GM23338 (cell line): ENCODE measurements around the gene NABP1. TPM values are rescaled to one million over a fixed set of nuclear protein-coding genes. Genes with fewer than 3 reads are reported as not detected.

Experiments
- ATAC-seq: fragments of 200-7000 bp; cut with Tn5 transposase; 3 replicates; pipeline ENCODE4 v1.9.1; 2020
- DNase-seq: peaks from one replicate; pipeline ENCODE4 v3.0.0-alpha.2; 2015; ENCODE audit warnings: low spot score
- H2AFZ ChIP-seq: fragments of 200-600 bp; sonication (generic); 2 replicates; pipeline ENCODE4 v1.8.0; 2016; ENCODE audit warnings: antibody characterized with exemption, mild to moderate bottlenecking, moderate library complexity
- H3F3A ChIP-seq: fragments of 200-600 bp; sonication (generic); replicated peaks from 2 replicates; pipeline ENCODE4 v1.8.0; 2017; ENCODE audit warnings: antibody characterized with exemption, mixed run types, low read depth
- H3K27ac ChIP-seq: fragments of 200-600 bp; sonication (generic); 2 replicates; pipeline ENCODE4 v1.6.1; 2016; ENCODE audit warnings: low read depth
- H3K27me3 ChIP-seq: fragments of 200-600 bp; sonication (generic); 2 replicates; pipeline ENCODE4 v1.8.0; 2016; ENCODE audit warnings: mild to moderate bottlenecking, mixed run types, moderate library complexity; ENCODE audit not compliant: insufficient read depth
- H3K36me3 ChIP-seq: fragments of 200-600 bp; sonication (generic); 2 replicates; pipeline ENCODE4 v1.8.0; 2016; ENCODE audit warnings: mild to moderate bottlenecking; ENCODE audit not compliant: insufficient read depth
- H3K4me1 ChIP-seq: fragments of 200-600 bp; sonication (generic); 2 replicates; pipeline ENCODE4 v1.8.0; 2016; ENCODE audit warnings: mild to moderate bottlenecking, moderate library complexity; ENCODE audit not compliant: insufficient read depth
- H3K4me2 ChIP-seq: fragments of 200-600 bp; sonication (generic); 2 replicates; pipeline ENCODE4 v1.7.1; 2017; ENCODE audit warnings: mixed run types
- H3K4me3 ChIP-seq: fragments of 200-600 bp; sonication (generic); 2 replicates; pipeline ENCODE4 v1.6.1; 2016; ENCODE audit warnings: mixed run types
- H3K79me2 ChIP-seq: fragments of 200-600 bp; sonication (generic); replicated peaks from 2 replicates; pipeline ENCODE4 v1.8.0; 2017; ENCODE audit warnings: mild to moderate bottlenecking; ENCODE audit not compliant: insufficient read depth
- H3K9me2 ChIP-seq: fragments of 200-600 bp; sonication (generic); 2 replicates; pipeline ENCODE4 v1.8.0; 2017; ENCODE audit not compliant: insufficient read depth
- H4K20me1 ChIP-seq: fragments of 200-600 bp; sonication (generic); replicated peaks from 2 replicates; pipeline ENCODE4 v1.8.0; 2017; ENCODE audit warnings: mild to moderate bottlenecking; ENCODE audit not compliant: insufficient read depth
- H3K27ac Mint-ChIP-seq: 2 replicates; pipeline ENCODE4 v1.8.0; 2020; ENCODE audit warnings: inconsistent platforms, mild to moderate bottlenecking, moderate library complexity, mixed read lengths
- H3K27me3 Mint-ChIP-seq: 3 replicates; pipeline ENCODE4 v1.8.0; 2022; ENCODE audit warnings: low read depth, mild to moderate bottlenecking, moderate library complexity, mixed read lengths, inconsistent platforms; ENCODE audit not compliant: insufficient read depth, poor library complexity
- H3K36me3 Mint-ChIP-seq: 3 replicates; pipeline ENCODE4 v1.8.0; 2021; ENCODE audit warnings: low read depth, mild to moderate bottlenecking, inconsistent platforms, moderate library complexity, mixed read lengths
- H3K4me1 Mint-ChIP-seq: 3 replicates; pipeline ENCODE4 v1.8.0; 2020; ENCODE audit warnings: mild to moderate bottlenecking, inconsistent platforms, mixed read lengths
- H3K4me3 Mint-ChIP-seq: 3 replicates; pipeline ENCODE4 v1.8.0; 2021; ENCODE audit warnings: moderate library complexity, mild to moderate bottlenecking, inconsistent platforms, mixed read lengths
- H3K9me3 Mint-ChIP-seq: 3 replicates; pipeline ENCODE4 v1.8.0; 2020; ENCODE audit warnings: moderate library complexity, mild to moderate bottlenecking, inconsistent platforms, mixed read lengths
- ETS1 ChIP-seq: IDR thresholded peaks from 2 replicates; pipeline ENCODE4 v1.6.1; 2016; ENCODE audit warnings: antibody characterized with exemption
- EZH2phosphoT487 ChIP-seq: fragments of 200-600 bp; sonication (generic); IDR thresholded peaks from one replicate; pipeline ENCODE4 v1.8.1; 2018; ENCODE audit warnings: antibody characterized with exemption; ENCODE audit not compliant: unreplicated experiment
- NANOG ChIP-seq: IDR thresholded peaks from 2 replicates; pipeline ENCODE4 v1.6.1; 2016; ENCODE audit warnings: antibody characterized with exemption, borderline replicate concordance
- POLR2AphosphoS5 ChIP-seq: IDR thresholded peaks from 2 replicates; pipeline ENCODE4 v1.6.1; 2016; ENCODE audit warnings: antibody characterized with exemption, low read depth
- REST ChIP-seq: IDR thresholded peaks from one replicate; pipeline ENCODE4 v1.6.1; 2018; ENCODE audit warnings: antibody characterized with exemption; ENCODE audit not compliant: unreplicated experiment
- ZNF462 ChIP-seq: fragments of 250-450 bp; sonication (Bioruptor Pico); IDR thresholded peaks from 2 replicates; pipeline ENCODE4 v1.5.0; 2020; ENCODE audit warnings: mild to moderate bottlenecking, moderate library complexity
- polyA plus RNA-seq: library from polyadenylated mRNA; unstranded; fragments of >200 nt; fragmentation: Nextera tagmentation; extraction: Ambion mirVana; gene quantifications from 2 replicates; pipeline ENCODE4 v1.2.1, GENCODE V29; 2016
- total RNA-seq: library from RNA; depleted of rRNA; stranded (reverse); fragments of >200 nt; shearing (Covaris generic); gene quantifications from 2 replicates; pipeline ENCODE4 v1.2.3, GENCODE V29; 2014

Gene NABP1
- total and polyA plus RNA-seq, 2 experiments from 2014 or later, result 5.2 to 5.6 TPM

- TF ChIP-seq ZNF462 (CRISPR knock-in tag) (no peak), NANOG (no peak), POLR2AphosphoS5 (no peak), ETS1 (no peak)
These were observed 48.9 kb upstream of the NABP1 start (continued) for GRCh38 chr2:191629001-191629453.

GRCh38 chr2:191629976-191630712 lies 47.8 kb upstream of the NABP1 start:
- H2AFZ ChIP-seq, result no peak overlapping the region
- H3K27ac ChIP-seq, result no peak overlapping the region
- H3K27me3 ChIP-seq, result no peaks in the 10 kb centered on the region
- no peaks in the 10 kb centered on the region for H3K79me2 ChIP-seq
- no peak for DNase-seq
- no peaks in the 10 kb centered on the region for H3K9me3 Mint-ChIP-seq
- H3K27me3 Mint-ChIP-seq, result peaks cover 2% of the 10 kb centered on the region
- no peaks in the 10 kb centered on the region for H3K36me3 ChIP-seq
- H3K4me1 ChIP-seq, result no peaks in the 10 kb centered on the region
- no peaks in the 10 kb centered on the region for H3K36me3 Mint-ChIP-seq
- no peaks in the 10 kb centered on the region for H4K20me1 ChIP-seq
- no peaks in the 10 kb centered on the region for H3F3A ChIP-seq
- H3K4me3 Mint-ChIP-seq, result no peak overlapping the region
- no peak overlapping the region for H3K4me3 ChIP-seq
- ATAC-seq, result no peak
- H3K27ac Mint-ChIP-seq, result no peak overlapping the region
- H3K4me1 Mint-ChIP-seq, result no peaks in the 10 kb centered on the region
- no peak overlapping the region for H3K4me2 ChIP-seq
- no peaks in the 10 kb centered on the region for H3K9me2 ChIP-seq
- TF ChIP-seq REST (no peak), POLR2AphosphoS5 (no peak), EZH2phosphoT487 (no peak), NANOG (no peak)
